H1 (cell line): ENCODE data around the gene ZNF48. TPM values are rescaled to one million over a fixed set of nuclear protein-coding genes. Genes with fewer than 3 reads are reported as not detected.

Experiments used
- CTCF ChIA-PET: fragments of 300-600 bp; sonication (Branson Sonifier 250); formaldehyde crosslinking; loops from one replicate; lab custom pipeline; 2021; ENCODE audit not compliant: partially characterized antibody; lab: Charles Lee
- POLR2A ChIA-PET: fragments of 300-600 bp; sonication (Branson Sonifier 250); formaldehyde crosslinking; loops from one replicate; lab custom pipeline; 2021; ENCODE audit warnings: inconsistent platforms; ENCODE audit not compliant: partially characterized antibody; lab: Charles Lee
- DNase-seq, 2 experiments: peaks; one replicate each; pipeline versions ENCODE4 v3.0.0 to v3.0.0-alpha.2; 2010 to 2022; ENCODE audit warnings: low spot score in 2 of 2, low read depth in 1 of 2, mixed read lengths in 1 of 2
- FAIRE-seq: peaks from 2 replicates; lab custom pipeline; 2011; peaks lifted over from hg19 to GRCh38; lab: Jason Lieb, UNC
- H2AFZ ChIP-seq: 2 replicates; pipeline ENCODE4 v1.8.1; 2012; ENCODE audit warnings: low read length, inconsistent platforms
- H2AK5ac ChIP-seq: 2 replicates; pipeline ENCODE4 v1.6.1; 2013; ENCODE audit warnings: low read depth, low read length
- H2BK120ac ChIP-seq: replicated peaks from 2 replicates; pipeline ENCODE3; 2013; ENCODE audit warnings: low read depth, low read length, inconsistent platforms
- H2BK12ac ChIP-seq: 2 replicates; pipeline ENCODE4 v1.6.1; 2013; ENCODE audit warnings: low read depth, low read length
- H2BK15ac ChIP-seq: 2 replicates; pipeline ENCODE4 v1.6.1; 2013; ENCODE audit warnings: low read length
- H2BK20ac ChIP-seq: 2 replicates; pipeline ENCODE4 v1.6.1; 2013; ENCODE audit warnings: low read length
- H2BK5ac ChIP-seq: 2 replicates; pipeline ENCODE4 v1.6.1; 2013; ENCODE audit warnings: low read depth, low read length
- H3K14ac ChIP-seq: 2 replicates; pipeline ENCODE4 v1.6.1; 2013; ENCODE audit warnings: inconsistent platforms; ENCODE audit not compliant: insufficient read length
- H3K18ac ChIP-seq: 2 replicates; pipeline ENCODE4 v1.6.1; 2013; ENCODE audit warnings: low read length; ENCODE audit errors: extremely low read depth
- H3K23ac ChIP-seq: 2 replicates; pipeline ENCODE4 v1.6.1; 2013; ENCODE audit warnings: inconsistent platforms; ENCODE audit not compliant: insufficient read length
- H3K23me2 ChIP-seq: 2 replicates; pipeline ENCODE4 v1.6.1; 2013; ENCODE audit warnings: low read depth, low read length
- H3K27ac ChIP-seq: 2 replicates; pipeline ENCODE4 v1.6.1; 2011; ENCODE audit warnings: low read depth, low read length, inconsistent platforms
- H3K27me3 ChIP-seq, 4 experiments: replicated peaks in 1 of 4; 1 replicate in 1 of 4; 2 replicates in 3 of 4; pipeline versions ENCODE4 v1.6.1 to v1.8.1; 2011 to 2013; ENCODE audit warnings: low read length in 3 of 4, mild to moderate bottlenecking in 3 of 4, inconsistent platforms in 2 of 4, mixed read lengths in 2 of 4, moderate library complexity in 1 of 4; ENCODE audit not compliant: control insufficient read depth in 3 of 4, insufficient read depth in 3 of 4; ENCODE audit errors: extremely low read depth in 1 of 4
- H3K36me3 ChIP-seq, 4 experiments: 2 replicates each; pipeline versions ENCODE4 v1.6.1 to v1.8.1; 2011 to 2013; ENCODE audit warnings: mild to moderate bottlenecking in 4 of 4, low read length in 3 of 4, moderate library complexity in 2 of 4, control low read depth in 1 of 4, inconsistent platforms in 1 of 4; ENCODE audit not compliant: insufficient read depth in 4 of 4, control insufficient read depth in 2 of 4
- H3K4ac ChIP-seq: replicated peaks from 2 replicates; pipeline ENCODE3; 2013; ENCODE audit warnings: low read length, low read depth, mixed read lengths, inconsistent platforms; ENCODE audit not compliant: insufficient read length
- H3K4me1 ChIP-seq, 4 experiments: replicated peaks in 1 of 4; 1 replicate in 1 of 4; 2 replicates in 3 of 4; pipeline versions ENCODE4 v1.6.1 to v1.8.1; 2011 to 2013; ENCODE audit warnings: low read length in 3 of 4, inconsistent platforms in 2 of 4, mixed read lengths in 1 of 4; ENCODE audit not compliant: insufficient read depth in 4 of 4, control insufficient read depth in 3 of 4
- H3K4me2 ChIP-seq, 2 experiments: 2 replicates each; pipeline versions ENCODE4 v1.6.1 to v1.8.1; 2011 to 2013; ENCODE audit warnings: low read depth in 2 of 2, low read length in 2 of 2, control low read depth in 1 of 2, inconsistent platforms in 1 of 2, mild to moderate bottlenecking in 1 of 2; ENCODE audit not compliant: insufficient read depth in 1 of 2
- H3K4me3 ChIP-seq, 4 experiments: fragments of 200-600, 300-600 bp in 1 of 4; sonication (generic), shearing (Covaris generic), sonication (Bioruptor Twin) in 1 of 4; 2 replicates each; pipeline versions ENCODE4 v1.5.1 to v1.8.1; 2011 to 2016; ENCODE audit warnings: low read length in 4 of 4, low read depth in 3 of 4, control low read depth in 2 of 4, inconsistent platforms in 2 of 4, mild to moderate bottlenecking in 2 of 4, mixed read lengths in 1 of 4, moderate library complexity in 1 of 4; ENCODE audit not compliant: insufficient read depth in 2 of 4; ENCODE audit errors: extremely low read depth in 1 of 4
- H3K56ac ChIP-seq: replicated peaks from 2 replicates; pipeline ENCODE3; 2013; ENCODE audit warnings: low read depth, mild to moderate bottlenecking, mixed read lengths, low read length, inconsistent platforms; ENCODE audit not compliant: insufficient read length
- H3K79me1 ChIP-seq: 2 replicates; pipeline ENCODE4 v1.6.1; 2013; ENCODE audit warnings: low read depth, low read length, control low read depth
- H3K79me2 ChIP-seq, 2 experiments: 2 replicates each; pipeline versions ENCODE4 v1.6.1 to v1.8.1; 2012 to 2013; ENCODE audit warnings: low read length in 2 of 2, mild to moderate bottlenecking in 2 of 2, inconsistent platforms in 1 of 2; ENCODE audit not compliant: insufficient read depth in 2 of 2, control insufficient read depth in 1 of 2
- H3K9ac ChIP-seq, 4 experiments: replicated peaks in 1 of 4; 1 replicate in 1 of 4; 2 replicates in 3 of 4; pipeline versions ENCODE4 v1.6.1 to v1.8.1; 2011 to 2013; ENCODE audit warnings: low read depth in 3 of 4, low read length in 3 of 4, control low read depth in 2 of 4, mild to moderate bottlenecking in 2 of 4, moderate library complexity in 2 of 4, inconsistent platforms in 1 of 4; ENCODE audit errors: extremely low read depth in 1 of 4
- H3K9me3 ChIP-seq, 2 experiments: 2 replicates each; pipeline versions ENCODE4 v1.6.1 to v1.8.1; 2012 to 2013; ENCODE audit warnings: mild to moderate bottlenecking in 2 of 2, moderate library complexity in 2 of 2, control low read depth in 1 of 2, inconsistent platforms in 1 of 2, low read depth in 1 of 2, low read length in 1 of 2, mixed read lengths in 1 of 2; ENCODE audit not compliant: insufficient read depth in 2 of 2
- H4K20me1 ChIP-seq, 2 experiments: replicated peaks in 1 of 2; 2 replicates each; pipeline versions ENCODE3 to v1.8.1; 2011 to 2013; ENCODE audit warnings: inconsistent platforms in 2 of 2, low read length in 2 of 2, mild to moderate bottlenecking in 1 of 2; ENCODE audit not compliant: insufficient read depth in 2 of 2, control insufficient read depth in 1 of 2
- H4K5ac ChIP-seq: 2 replicates; pipeline ENCODE4 v1.6.1; 2013; ENCODE audit warnings: low read length, low read depth, mixed read lengths, inconsistent platforms; ENCODE audit not compliant: insufficient read length
- H4K8ac ChIP-seq: 2 replicates; pipeline ENCODE4 v1.8.0; 2013; ENCODE audit warnings: mild to moderate bottlenecking, moderate library complexity, low read length, inconsistent platforms; ENCODE audit not compliant: insufficient read depth; ENCODE audit errors: extremely low read depth
- H4K91ac ChIP-seq: replicated peaks from 2 replicates; pipeline ENCODE3; 2013; ENCODE audit warnings: low read length, mixed read lengths, inconsistent platforms; ENCODE audit not compliant: insufficient read length
- ATF3 ChIP-seq: IDR thresholded peaks from 2 replicates; pipeline ENCODE4 v1.6.1; 2011; ENCODE audit warnings: low read depth, mild to moderate bottlenecking, low read length; ENCODE audit not compliant: insufficient read depth
- BACH1 ChIP-seq: IDR thresholded peaks from 2 replicates; pipeline ENCODE4 v1.6.1; 2012; ENCODE audit warnings: low read length, improper control_type of control experiment
- CEBPB ChIP-seq: IDR thresholded peaks from 2 replicates; pipeline ENCODE4 v1.6.1; 2012; ENCODE audit warnings: low read depth, low read length
- EP300 ChIP-seq, 2 experiments: IDR thresholded peaks; 1 replicate in 1 of 2; 2 replicates in 1 of 2; pipeline ENCODE4 v1.6.1; 2011 to 2012; ENCODE audit warnings: low read depth in 2 of 2, low read length in 2 of 2, mild to moderate bottlenecking in 2 of 2, borderline replicate concordance in 1 of 2, inconsistent platforms in 1 of 2, moderate library complexity in 1 of 2
- EZH2 ChIP-seq: fragments of 200-600 bp; sonication (generic); IDR thresholded peaks from 2 replicates; pipeline ENCODE4 v1.7.1; 2012; ENCODE audit warnings: low read depth, mild to moderate bottlenecking, moderate library complexity, low read length, inconsistent platforms; ENCODE audit not compliant: severe bottlenecking
- POLR2AphosphoS5 ChIP-seq: IDR thresholded peaks from 2 replicates; pipeline ENCODE4 v1.6.1; 2011; ENCODE audit warnings: low read depth, low read length
- SIX5 ChIP-seq: IDR thresholded peaks from 2 replicates; pipeline ENCODE4 v1.6.1; 2011; ENCODE audit warnings: mild to moderate bottlenecking, low read depth, low read length
- WGBS, 2 experiments: shearing (Covaris generic) in 1 of 2; methylation state at CpG; one replicate each; pipeline versions ENCODE4 v1.1.6 to v1.1.7; 2013 to 2015; ENCODE audit warnings: low lambda C conversion rate in 2 of 2, mixed read lengths in 2 of 2, inconsistent platforms in 1 of 2, low coverage in 1 of 2, missing lambda C conversion rate in 1 of 2; ENCODE audit not compliant: insufficient replicate concordance in 2 of 2, insufficient coverage in 1 of 2, insufficient read length in 1 of 2; ENCODE audit errors: extremely low coverage in 1 of 2, missing lambda C conversion rate in 1 of 2; 5-methylcytosine and 5-hydroxymethylcytosine counted together
- polyA plus RNA-seq, 7 experiments: library from polyadenylated mRNA; depleted of rRNA in 3 of 7; stranded (reverse) in 5 of 7; unstranded in 2 of 7; fragments of >200 nt in 5 of 7; fragments of 200-250 nt in 2 of 7; gene quantifications; 1 replicate in 5 of 7; 2 replicates in 1 of 7; 4 replicates in 1 of 7; pipeline versions ENCODE4 v1.2.1 to v1.2.3, GENCODE V29; 2011 to 2013; ENCODE audit warnings: missing spikeins in 2 of 7, mixed read lengths in 2 of 7
- total RNA-seq: library from RNA; stranded (reverse); fragmentation: NEBNext Ultra II Directional; extraction: Animal tissue kit (Norgen Biotek cat#: 25700); gene quantifications from 2 replicates; pipeline ENCODE4 v1.2.1, GENCODE V29; 2021

The ZNF48 gene
- total and polyA plus RNA-seq, 2 of the 8 experiments (the other 6 are each of a cell fraction or from before 2014, with no cell fraction given), result 30.4 to 41.2 TPM

DNA sequence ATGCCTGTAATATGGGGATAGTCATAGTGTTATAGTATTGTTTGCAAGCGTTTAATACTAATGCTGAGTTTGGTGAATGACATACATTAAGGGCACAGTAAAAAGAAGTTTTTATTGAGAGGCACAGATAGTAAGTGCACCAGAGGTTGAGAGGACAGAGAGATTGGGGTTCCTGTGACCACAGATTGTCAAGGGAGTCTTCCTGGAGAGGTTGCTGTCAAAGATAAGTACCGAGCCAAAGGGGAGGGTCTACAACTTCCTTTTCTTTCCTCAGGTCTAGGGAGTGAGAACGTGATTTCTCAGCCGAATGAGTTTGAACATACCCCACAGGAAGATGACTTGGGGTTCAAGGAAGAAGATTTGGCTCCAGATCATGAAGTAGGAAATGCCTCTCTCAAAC is 1.8 kb downstream of the ZNF48 start:
- H2BK20ac ChIP-seq, result no peak overlapping the region
- H4K5ac ChIP-seq, result no peak overlapping the region
- H2BK5ac ChIP-seq, result no peak overlapping the region
- TF ChIP-seq EP300 (IDR thresholded peaks at IDR 0.05; ENCODE audit: borderline replicate concordance in 1 of 2, low read depth in 2 of 2, low read length in 2 of 2) (no peak), CEBPB (no peak), SIX5 (no peak), POLR2AphosphoS5 (no peak), EZH2 (no peak), BACH1 (no peak), ATF3 (no peak)
- no peak overlapping the region for H3K4ac ChIP-seq
- H3K79me2 ChIP-seq, result peaks cover 5 to 21% of the 10 kb centered on the region in 2 experiments; a peak in 2 of 4 replicates
- H3K36me3 ChIP-seq, result peaks cover 4 to 21% (median 14%) of the 10 kb centered on the region in 4 experiments; a peak in 6 of 8 replicates
- peaks cover 0 to 15% (median 9%) of the 10 kb centered on the region in 4 experiments; a peak in 6 of 7 replicates for H3K4me1 ChIP-seq
- no peak overlapping the region for H4K8ac ChIP-seq
- H2BK12ac ChIP-seq, result no peak overlapping the region
- no peaks in the 10 kb centered on the region; the same call in 1 of the 2 replicates for H3K79me1 ChIP-seq
- H3K4me3 ChIP-seq, result no peak overlapping the region; a peak in 1 of 8 replicates
- peaks cover 12 to 17% of the 10 kb centered on the region in 2 experiments for H4K20me1 ChIP-seq
- no peak overlapping the region for H3K18ac ChIP-seq
- no peak overlapping the region for H3K9ac ChIP-seq
- no peak overlapping the region for H4K91ac ChIP-seq
- CTCF ChIA-PET, result interaction anchor here (1.0 to 2.4 kb wide), 4 partner anchors 10 to 33 kb away, joined by 8 to 20 read pairs (median 10); partner anchors contain the start of gene ZNF771
- no peak overlapping the region for H2BK15ac ChIP-seq
- H3K14ac ChIP-seq, result no peak overlapping the region
- 89% methylated on average over 4 of the region's 4 CpGs; no CpG with 5 or more reads in 1 of the 2 experiments for WGBS, 2 experiments
- H3K9me3 ChIP-seq, result no peaks in the 10 kb centered on the region
- no peak overlapping the region for H2AK5ac ChIP-seq
- no peaks in the 10 kb centered on the region for H3K27me3 ChIP-seq
- H3K56ac ChIP-seq, result no peak overlapping the region
- no peak overlapping the region for H3K23ac ChIP-seq
- POLR2A ChIA-PET, result interaction anchor here (1.2 to 12.6 kb wide), 6 partner anchors 10 to 48 kb away, joined by 3 to 151 read pairs (median 44); partner anchors contain the start of genes CD2BP2, MYL11, SEPTIN1 and ZNF771
- peaks cover 11% of the 10 kb centered on the region; the same call in 1 of the 2 replicates for H3K23me2 ChIP-seq
- DNase-seq (no peak), FAIRE-seq (no peak)
- no peak overlapping the region for H3K27ac ChIP-seq
- peak overlapping the region in 1 of 2 experiments; percentile 94; a peak in 2 of 4 replicates for H3K4me2 ChIP-seq
- H2AFZ ChIP-seq, result no peak overlapping the region
- no peak overlapping the region for H2BK120ac ChIP-seq
